Measurements from ENCODE around the gene POU4F3.

DNA sequence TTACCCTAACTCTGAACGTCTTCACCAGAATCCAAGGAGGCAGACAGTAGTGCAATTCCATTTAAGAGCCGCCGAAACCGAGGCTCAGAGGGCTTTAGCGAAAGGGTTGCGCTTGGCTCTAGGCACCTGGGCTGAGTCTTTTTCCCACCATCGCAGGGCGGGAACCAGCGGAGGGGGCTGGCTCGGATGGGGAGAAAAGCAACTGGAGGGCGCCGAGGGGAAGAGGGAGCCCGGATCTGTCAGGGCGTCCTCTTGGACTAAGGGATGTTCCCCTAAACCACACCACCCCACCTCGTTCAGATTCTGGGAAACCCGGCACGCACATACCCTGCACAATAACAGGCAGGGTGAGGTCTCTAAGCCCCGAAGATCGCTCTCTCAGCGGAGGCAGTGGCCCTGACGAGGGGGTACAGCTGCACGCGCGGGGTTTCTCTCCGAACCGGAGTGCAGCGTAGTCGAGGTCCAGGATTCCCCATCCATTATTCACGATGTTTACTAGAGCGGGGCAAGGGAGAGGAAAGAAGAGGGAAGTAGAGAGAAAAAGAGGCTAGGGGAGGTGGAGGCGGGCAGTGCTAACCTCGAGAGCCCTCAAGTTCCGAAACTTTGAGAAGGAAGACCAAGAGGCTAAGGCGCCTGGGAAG, 1.3 kb upstream of the POU4F3 start:
- no peak for TF ChIP-seq POLR2A (IDR thresholded peaks at IDR 0.05)
- TF ChIP-seq, protein P1, sequence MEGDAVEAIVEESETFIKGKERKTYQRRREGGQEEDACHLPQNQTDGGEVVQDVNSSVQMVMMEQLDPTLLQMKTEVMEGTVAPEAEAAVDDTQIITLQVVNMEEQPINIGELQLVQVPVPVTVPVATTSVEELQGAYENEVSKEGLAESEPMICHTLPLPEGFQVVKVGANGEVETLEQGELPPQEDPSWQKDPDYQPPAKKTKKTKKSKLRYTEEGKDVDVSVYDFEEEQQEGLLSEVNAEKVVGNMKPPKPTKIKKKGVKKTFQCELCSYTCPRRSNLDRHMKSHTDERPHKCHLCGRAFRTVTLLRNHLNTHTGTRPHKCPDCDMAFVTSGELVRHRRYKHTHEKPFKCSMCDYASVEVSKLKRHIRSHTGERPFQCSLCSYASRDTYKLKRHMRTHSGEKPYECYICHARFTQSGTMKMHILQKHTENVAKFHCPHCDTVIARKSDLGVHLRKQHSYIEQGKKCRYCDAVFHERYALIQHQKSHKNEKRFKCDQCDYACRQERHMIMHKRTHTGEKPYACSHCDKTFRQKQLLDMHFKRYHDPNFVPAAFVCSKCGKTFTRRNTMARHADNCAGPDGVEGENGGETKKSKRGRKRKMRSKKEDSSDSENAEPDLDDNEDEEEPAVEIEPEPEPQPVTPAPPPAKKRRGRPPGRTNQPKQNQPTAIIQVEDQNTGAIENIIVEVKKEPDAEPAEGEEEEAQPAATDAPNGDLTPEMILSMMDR (IDR thresholded peaks at IDR 0.05) = no peak

All from testis (tissue), 2 donors.